Measurements from ENCODE around the gene ALG12. TPM values are rescaled to one million over a fixed set of nuclear protein-coding genes. Genes with fewer than 3 reads are reported as not detected.

Gene ALG12
- total and polyA plus RNA-seq, 5 donors from 2014 or later, result 12.6 to 18.1 (median 15.5) TPM

- H3K9me3 ChIP-seq (ENCODE audit: control insufficient read depth in 2 of 2, low read length in 2 of 2), result no peaks in the 10 kb centered on the region
- no peaks in the 10 kb centered on the region for H3K27me3 Mint-ChIP-seq
- peaks cover 43% of the 10 kb centered on the region for H3K36me3 Mint-ChIP-seq
- H3K4me3 ChIP-seq (ENCODE audit: low read depth, low read length), result no peak overlapping the region
- H3K4me1 ChIP-seq (ENCODE audit: control insufficient read depth, insufficient read depth, low read length, poor library complexity, severe bottlenecking), result peaks cover 17% of the 10 kb centered on the region
- no peaks in the 10 kb centered on the region for H3K9me3 Mint-ChIP-seq
- no peak for ATAC-seq (ENCODE audit: low read depth in 2 of 2)
- DNase-seq, result no peak
- H3K27ac ChIP-seq (ENCODE audit: insufficient read depth, low read length, poor library complexity, severe bottlenecking), result no peak overlapping the region
- peak overlapping the region in 2 of 3 donors; percentile 16 to 66 for H3K27ac Mint-ChIP-seq
- no peaks in the 10 kb centered on the region for H3K27me3 ChIP-seq (ENCODE audit: control insufficient read depth, insufficient read depth, low read length)
- no peak overlapping the region for H3K4me3 Mint-ChIP-seq
- H3K36me3 ChIP-seq (ENCODE audit: control insufficient read depth, insufficient read depth, low read length), result peaks cover 50% of the 10 kb centered on the region
- peaks cover 21 to 37% (median 34%) of the 10 kb centered on the region in 4 donors for H3K4me1 Mint-ChIP-seq
Measured at GRCh38 chr22:49883294-49883640, 35.0 kb downstream of the ALG12 start.

- ATAC-seq (ENCODE audit: low read depth in 2 of 2) (no peak), DNase-seq (no peak)
- no peaks in the 10 kb centered on the region for H3K9me3 Mint-ChIP-seq
- Histone ChIP-seq H3K4me1 (ENCODE audit: control insufficient read depth, insufficient read depth, low read length, poor library complexity, severe bottlenecking) (peaks cover 17% of the 10 kb centered on the region), H3K27me3 (ENCODE audit: control insufficient read depth, insufficient read depth, low read length) (no peaks in the 10 kb centered on the region), H3K27ac (ENCODE audit: insufficient read depth, low read length, poor library complexity, severe bottlenecking) (no peak overlapping the region), H3K4me3 (ENCODE audit: low read depth, low read length) (no peak overlapping the region), H3K9me3 (ENCODE audit: control insufficient read depth in 2 of 2, low read length in 2 of 2) (no peaks in the 10 kb centered on the region), H3K36me3 (ENCODE audit: control insufficient read depth, insufficient read depth, low read length) (peaks cover 49% of the 10 kb centered on the region)
- H3K4me3 Mint-ChIP-seq, result peak overlapping the region in 1 of 4 donors; percentile 43
- peak overlapping the region in 1 of 3 donors; percentile 16 for H3K27ac Mint-ChIP-seq
- H3K27me3 Mint-ChIP-seq, result no peaks in the 10 kb centered on the region
- peaks cover 21 to 39% (median 36%) of the 10 kb centered on the region in 4 donors for H3K4me1 Mint-ChIP-seq
- peaks cover 40% of the 10 kb centered on the region for H3K36me3 Mint-ChIP-seq
Measured at GRCh38 chr22:49882519-49883293, 35.5 kb downstream of the ALG12 start.

- Mint-ChIP-seq H3K36me3 (peaks cover 37% of the 10 kb centered on the region), H3K9me3 (no peaks in the 10 kb centered on the region), H3K27me3 (no peaks in the 10 kb centered on the region), H3K4me3 (peak overlapping the region; percentile 13 to 70 (median 58)), H3K27ac (peak overlapping the region in 2 of 3 donors; percentile 72 to 86), H3K4me1 (peaks cover 21 to 37% (median 36%) of the 10 kb centered on the region in 4 donors)
- Histone ChIP-seq H3K4me3 (ENCODE audit: low read depth, low read length) (peak overlapping the region; percentile 44), H3K4me1 (ENCODE audit: control insufficient read depth, insufficient read depth, low read length, poor library complexity, severe bottlenecking) (peaks cover 17% of the 10 kb centered on the region), H3K27me3 (ENCODE audit: control insufficient read depth, insufficient read depth, low read length) (no peaks in the 10 kb centered on the region), H3K36me3 (ENCODE audit: control insufficient read depth, insufficient read depth, low read length) (peaks cover 44% of the 10 kb centered on the region), H3K27ac (ENCODE audit: insufficient read depth, low read length, poor library complexity, severe bottlenecking) (no peak overlapping the region), H3K9me3 (ENCODE audit: control insufficient read depth in 2 of 2, low read length in 2 of 2) (no peaks in the 10 kb centered on the region)
- DNase-seq, result no peak
- ATAC-seq (ENCODE audit: low read depth in 2 of 2), result no peak
Measured at GRCh38 chr22:49881856-49882255, 36.4 kb downstream of the ALG12 start.

GRCh38 chr22:49880281-49880680, 38.0 kb downstream of the ALG12 start:
- Histone ChIP-seq H3K36me3 (ENCODE audit: control insufficient read depth, insufficient read depth, low read length) (peaks cover 30% of the 10 kb centered on the region), H3K4me3 (ENCODE audit: low read depth, low read length) (peak overlapping the region; percentile 26), H3K27me3 (ENCODE audit: control insufficient read depth, insufficient read depth, low read length) (no peaks in the 10 kb centered on the region), H3K9me3 (ENCODE audit: control insufficient read depth in 2 of 2, low read length in 2 of 2) (no peaks in the 10 kb centered on the region), H3K27ac (ENCODE audit: insufficient read depth, low read length, poor library complexity, severe bottlenecking) (no peak overlapping the region), H3K4me1 (ENCODE audit: control insufficient read depth, insufficient read depth, low read length, poor library complexity, severe bottlenecking) (peaks cover 17% of the 10 kb centered on the region)
- no peak for ATAC-seq (ENCODE audit: low read depth in 2 of 2)
- Mint-ChIP-seq H3K9me3 (no peaks in the 10 kb centered on the region), H3K4me3 (peak overlapping the region; percentile 10 to 39 (median 38)), H3K36me3 (peaks cover 40% of the 10 kb centered on the region), H3K27ac (peak overlapping the region; percentile 35 to 60 (median 36)), H3K27me3 (no peaks in the 10 kb centered on the region), H3K4me1 (peaks cover 28 to 45% (median 40%) of the 10 kb centered on the region in 4 donors)
- peak in 1 of 3 donors; percentile 27 for DNase-seq

- H3K4me3 Mint-ChIP-seq, result peak overlapping the region in 3 of 4 donors; percentile 10 to 39 (median 38)
- peak overlapping the region in 2 of 3 donors; percentile 35 to 36 for H3K27ac Mint-ChIP-seq
- Histone ChIP-seq H3K27me3 (ENCODE audit: control insufficient read depth, insufficient read depth, low read length) (no peaks in the 10 kb centered on the region), H3K27ac (ENCODE audit: insufficient read depth, low read length, poor library complexity, severe bottlenecking) (no peak overlapping the region), H3K4me1 (ENCODE audit: control insufficient read depth, insufficient read depth, low read length, poor library complexity, severe bottlenecking) (peaks cover 17% of the 10 kb centered on the region), H3K4me3 (ENCODE audit: low read depth, low read length) (no peak overlapping the region), H3K9me3 (ENCODE audit: control insufficient read depth in 2 of 2, low read length in 2 of 2) (no peaks in the 10 kb centered on the region), H3K36me3 (ENCODE audit: control insufficient read depth, insufficient read depth, low read length) (peaks cover 26% of the 10 kb centered on the region)
- no peak for ATAC-seq (ENCODE audit: low read depth in 2 of 2)
- DNase-seq, result no peak
- peaks cover 31 to 48% (median 41%) of the 10 kb centered on the region in 4 donors for H3K4me1 Mint-ChIP-seq
- H3K27me3 Mint-ChIP-seq, result no peaks in the 10 kb centered on the region
- H3K9me3 Mint-ChIP-seq, result no peaks in the 10 kb centered on the region
- H3K36me3 Mint-ChIP-seq, result peaks cover 43% of the 10 kb centered on the region
Measured at GRCh38 chr22:49879871-49880270, 38.4 kb downstream of the ALG12 start.

GRCh38 chr22:49878206-49878605, 40.0 kb downstream of the ALG12 start:
- H3K27ac Mint-ChIP-seq, result no peak overlapping the region

GRCh38 chr22:49877642-49878041, 40.6 kb downstream of the ALG12 start:
- H3K27me3 ChIP-seq (ENCODE audit: control insufficient read depth, insufficient read depth, low read length), result no peaks in the 10 kb centered on the region
- no peaks in the 10 kb centered on the region for H3K9me3 ChIP-seq (ENCODE audit: control insufficient read depth in 2 of 2, low read length in 2 of 2)
- Mint-ChIP-seq H3K27ac (peak overlapping the region in 1 of 3 donors; percentile 32), H3K9me3 (peaks cover 0 to 5% (median 0%) of the 10 kb centered on the region in 7 donors), H3K36me3 (peaks cover 38% of the 10 kb centered on the region), H3K4me3 (no peak overlapping the region), H3K27me3 (peaks cover 4% of the 10 kb centered on the region), H3K4me1 (peaks cover 23 to 57% (median 46%) of the 10 kb centered on the region in 4 donors)
- H3K4me1 ChIP-seq (ENCODE audit: control insufficient read depth, insufficient read depth, low read length, poor library complexity, severe bottlenecking), result peaks cover 17% of the 10 kb centered on the region
- H3K36me3 ChIP-seq (ENCODE audit: control insufficient read depth, insufficient read depth, low read length), result peaks cover 5% of the 10 kb centered on the region
- no peak overlapping the region for H3K27ac ChIP-seq (ENCODE audit: insufficient read depth, low read length, poor library complexity, severe bottlenecking)
- H3K4me3 ChIP-seq (ENCODE audit: low read depth, low read length), result no peak overlapping the region
- DNase-seq (no peak), ATAC-seq (ENCODE audit: low read depth in 2 of 2) (no peak)

More at GRCh38 chr22:49878206-49878605, 40.0 kb downstream of the ALG12 start:
- H3K9me3 ChIP-seq (ENCODE audit: control insufficient read depth in 2 of 2, low read length in 2 of 2), result no peaks in the 10 kb centered on the region
- H3K27me3 ChIP-seq (ENCODE audit: control insufficient read depth, insufficient read depth, low read length), result no peaks in the 10 kb centered on the region
- H3K4me1 Mint-ChIP-seq, result peaks cover 27 to 58% (median 49%) of the 10 kb centered on the region in 4 donors
- no peak overlapping the region for H3K4me3 Mint-ChIP-seq
- peak overlapping the region; percentile 8 for H3K27ac ChIP-seq (ENCODE audit: insufficient read depth, low read length, poor library complexity, severe bottlenecking)
- peaks cover 10% of the 10 kb centered on the region for H3K36me3 ChIP-seq (ENCODE audit: control insufficient read depth, insufficient read depth, low read length)
- H3K4me3 ChIP-seq (ENCODE audit: low read depth, low read length), result no peak overlapping the region
- peaks cover 4% of the 10 kb centered on the region for H3K27me3 Mint-ChIP-seq
- DNase-seq (no peak), ATAC-seq (ENCODE audit: low read depth in 2 of 2) (no peak)
- peaks cover 41% of the 10 kb centered on the region for H3K36me3 Mint-ChIP-seq
- H3K4me1 ChIP-seq (ENCODE audit: control insufficient read depth, insufficient read depth, low read length, poor library complexity, severe bottlenecking), result peaks cover 17% of the 10 kb centered on the region
- peaks cover 0 to 5% (median 0%) of the 10 kb centered on the region in 7 donors for H3K9me3 Mint-ChIP-seq
